Common myeloid progenitor, CD34-positive (primary cell): ENCODE measurements around the gene FAM227A. TPM values are rescaled to one million over a fixed set of nuclear protein-coding genes. Genes with fewer than 3 reads are reported as not detected.
A peak's percentile ranks its signal among the peaks of the same experiment; 100 is the strongest.

Experiments used
- CTCF ChIA-PET: fragments of 350-600 bp; sonication (Branson Sonifier 250); formaldehyde crosslinking; loops from one replicate; lab custom pipeline; 2021; ENCODE audit warnings: antibody characterized with exemption; lab: Charles Lee
- POLR2A ChIA-PET: fragments of 350-600 bp; sonication (Branson Sonifier 250); formaldehyde crosslinking; loops from one replicate; lab custom pipeline; 2021; ENCODE audit warnings: antibody characterized with exemption; lab: Charles Lee
- DNase-seq, 3 donors: peaks; one replicate each; pipeline versions ENCODE4 v3.0.0 to v3.0.0-alpha.2; 2013
- H3K27ac ChIP-seq, 2 experiments: 1 replicate in 1 of 2; 2 replicates in 1 of 2; pipeline ENCODE4 v1.7.0; 2013; ENCODE audit warnings: inconsistent platforms in 2 of 2, low read length in 2 of 2, mild to moderate bottlenecking in 2 of 2, low read depth in 1 of 2, moderate library complexity in 1 of 2; ENCODE audit not compliant: severe bottlenecking in 2 of 2, insufficient read depth in 1 of 2, poor library complexity in 1 of 2
- H3K27me3 ChIP-seq, 5 experiments: replicated peaks in 2 of 5; 1 replicate in 3 of 5; 2 replicates in 2 of 5; pipeline versions ENCODE4 v1.6.1 to v1.7.0; 2013; ENCODE audit warnings: low read length in 4 of 5, mild to moderate bottlenecking in 2 of 5, moderate library complexity in 2 of 5, inconsistent platforms in 1 of 5; ENCODE audit not compliant: insufficient read depth in 5 of 5, control insufficient read depth in 4 of 5
- H3K36me3 ChIP-seq, 4 experiments: 1 replicate in 2 of 4; 2 replicates in 2 of 4; pipeline versions ENCODE4 v1.6.1 to v1.7.0; 2013; ENCODE audit warnings: low read length in 3 of 4, control low read depth in 1 of 4, mild to moderate bottlenecking in 1 of 4; ENCODE audit not compliant: control insufficient read depth in 4 of 4, insufficient read depth in 4 of 4
- H3K4me1 ChIP-seq, 4 experiments: 1 replicate in 3 of 4; 2 replicates in 1 of 4; pipeline versions ENCODE4 v1.6.1 to v1.7.1; 2013; ENCODE audit warnings: low read length in 3 of 4, mild to moderate bottlenecking in 3 of 4, control low read depth in 1 of 4, inconsistent platforms in 1 of 4, moderate library complexity in 1 of 4; ENCODE audit not compliant: control insufficient read depth in 4 of 4, insufficient read depth in 4 of 4; ENCODE audit errors: control extremely low read depth in 1 of 4
- H3K4me3 ChIP-seq, 7 experiments: 1 replicate in 4 of 7; 2 replicates in 3 of 7; pipeline versions ENCODE4 v1.5.1 to v1.7.0; 2013; ENCODE audit warnings: mild to moderate bottlenecking in 7 of 7, low read length in 6 of 7, moderate library complexity in 6 of 7, inconsistent platforms in 2 of 7, low read depth in 2 of 7, control low read depth in 1 of 7; ENCODE audit not compliant: insufficient read depth in 4 of 7, control insufficient read depth in 1 of 7; ENCODE audit errors: extremely low read depth in 1 of 7
- H3K9me3 ChIP-seq, 5 experiments: 1 replicate in 4 of 5; 2 replicates in 1 of 5; pipeline versions ENCODE4 v1.6.1 to v1.7.1; 2013; ENCODE audit warnings: low read length in 4 of 5, mild to moderate bottlenecking in 2 of 5, inconsistent platforms in 1 of 5, low read depth in 1 of 5, moderate library complexity in 1 of 5; ENCODE audit not compliant: control insufficient read depth in 4 of 5, insufficient read depth in 2 of 5; ENCODE audit errors: control extremely low read depth in 1 of 5
- WGBS: methylation state at CpG from one replicate; pipeline ENCODE4 v1.1.5; 2013; ENCODE audit not compliant: insufficient coverage; 5-methylcytosine and 5-hydroxymethylcytosine counted together
- polyA plus RNA-seq: library from polyadenylated mRNA; unstranded; fragments of 120-200 nt; gene quantifications from one replicate; pipeline ENCODE4 v1.2.1, GENCODE V29; 2013

Gene FAM227A
- polyA plus RNA-seq = 2.0 TPM

DNA sequence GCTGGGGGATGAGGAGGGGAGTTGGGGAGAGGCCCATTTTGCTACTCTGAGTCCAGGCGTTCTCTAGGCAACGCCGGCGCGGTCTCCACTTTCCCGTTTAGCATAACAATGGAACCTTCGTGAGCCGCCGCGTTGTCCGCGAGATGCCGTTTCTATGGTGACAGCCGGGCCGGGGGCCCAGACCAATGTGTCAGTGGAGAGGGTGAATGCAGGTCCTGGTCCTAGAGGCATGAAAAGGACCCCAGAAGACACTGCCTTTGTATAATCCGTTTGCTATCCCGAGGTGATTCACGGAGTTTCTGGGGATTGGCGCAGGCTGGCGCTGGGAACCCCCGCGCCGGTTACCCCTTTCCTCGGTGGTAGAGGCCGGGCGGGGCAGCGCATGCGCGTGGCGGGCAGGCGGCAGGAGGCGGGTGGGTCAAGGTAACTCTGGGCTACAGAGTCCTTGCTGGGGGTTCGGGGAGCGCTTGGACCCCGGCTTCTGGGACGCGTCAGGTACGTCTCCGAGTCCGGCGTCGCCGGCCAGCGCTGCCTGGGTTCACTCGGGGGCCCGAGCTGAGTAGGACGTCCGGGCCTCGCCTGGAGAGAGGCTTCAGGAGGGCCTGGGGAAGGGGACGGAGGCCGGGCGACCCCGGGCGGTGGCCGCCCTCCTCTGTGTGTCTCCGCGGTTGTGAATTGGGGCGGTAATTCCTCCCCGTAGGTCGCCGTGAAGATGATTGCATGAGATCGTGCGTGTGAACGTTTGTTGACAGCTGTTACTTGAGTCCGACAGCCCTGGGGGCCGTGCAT, at the start of gene FAM227A, which contains the start of gene CBY1:
Gene FAM227A (minus strand): TSS at position 137 of the 789 bp plus-strand sequence. CDS start 6,224 bp downstream, outside the sequence.
Gene CBY1 (plus strand): TSS at position 383 of the 789 bp plus-strand sequence. CDS start 11,417 bp downstream, outside the sequence.
- Histone ChIP-seq H3K4me1 (peaks cover 4 to 14% (median 14%) of the 10 kb centered on the region in 4 experiments), H3K27me3 (no peaks in the 10 kb centered on the region), H3K4me3 (peak within 1 kb of the TSS; percentile 79 to 96 (median 87)), H3K9me3 (no peaks in the 10 kb centered on the region), H3K27ac (peak within 1 kb of the TSS; percentile 99 to 100), H3K36me3 (peaks cover 0 to 2% (median 0%) of the 10 kb centered on the region in 4 experiments)
- 0% methylated on average over 64 of the region's 66 CpGs for WGBS
- CTCF ChIA-PET = interaction anchor here (0.6 to 2.0 kb wide), 2 partner anchors 13 to 25 kb away, joined by 3 to 7 read pairs; partner anchors contain the start of gene TOMM22
- POLR2A ChIA-PET = no interaction called here
- peak; percentile 85 to 87 (median 86) for DNase-seq

- H3K27me3 ChIP-seq = no peaks in the 10 kb centered on the region
- H3K4me1 ChIP-seq = peaks cover 26 to 50% (median 42%) of the 10 kb centered on the region in 4 experiments
- ChIA-PET POLR2A (interaction anchor here (0.6 to 1.6 kb wide), 3 partner anchors 24 to 723 kb away, joined by 3 to 5 read pairs (median 3); partner anchors contain the start of gene TOMM22), CTCF (interaction anchor here (1.3 kb wide), 1 partner anchor 9 kb away, joined by 4 read pairs; no protein-coding TSS in a partner anchor)
- H3K9me3 ChIP-seq = no peaks in the 10 kb centered on the region
- H3K36me3 ChIP-seq = peaks cover 0 to 13% (median 5%) of the 10 kb centered on the region in 4 experiments
- 0% methylated on average over 50 of the region's 55 CpGs for WGBS
- H3K4me3 ChIP-seq = peak within 1 kb of the TSS; percentile 87 to 99 (median 89)
- DNase-seq = peak; percentile 100
- H3K27ac ChIP-seq = peak within 1 kb of the TSS; percentile 78 to 91
Measured at GRCh38 chr22:38705235-38706100, 49.3 kb upstream of the FAM227A start, which contains the start of gene GTPBP1. TSS of gene GTPBP1 (plus strand) at chr22:38705944. CDS start at chr22:38705956, 12 bp downstream.

DNA sequence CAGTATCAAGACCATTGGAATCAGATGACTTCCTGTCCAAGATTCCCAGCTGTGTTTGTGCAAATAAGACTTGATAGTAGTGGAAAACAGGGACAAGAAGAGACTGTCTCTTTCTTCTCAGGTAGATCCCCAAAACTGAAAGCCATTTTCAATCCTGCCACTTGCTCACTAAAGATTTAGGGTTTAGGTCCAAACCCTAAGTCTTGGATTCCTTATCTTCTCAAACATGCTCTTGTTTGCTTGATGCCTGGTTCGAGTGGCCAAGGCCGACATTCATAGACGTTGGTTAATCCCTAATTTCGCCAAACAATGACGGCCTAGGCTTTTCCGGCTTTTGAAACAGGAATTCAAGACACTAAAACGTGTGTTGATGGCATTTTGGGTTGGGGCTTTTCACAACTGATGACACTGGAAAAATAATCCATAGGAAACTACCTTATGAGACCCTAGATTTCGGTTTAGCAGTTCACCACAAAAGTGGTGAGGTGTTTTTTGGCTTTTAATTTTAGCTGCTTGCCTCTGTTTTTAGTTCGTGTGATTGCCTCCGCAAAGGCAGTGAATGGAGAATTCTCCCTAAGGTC, 48.6 kb upstream of the FAM227A start:
- ChIA-PET CTCF (no interaction called here), POLR2A (interaction anchor here (0.6 kb wide), 1 partner anchor 722 kb away, joined by 3 read pairs; no protein-coding TSS in a partner anchor)
- Histone ChIP-seq H3K4me3 (peak overlapping the region in 6 of 7 experiments; percentile 49 to 96 (median 67)), H3K27me3 (no peaks in the 10 kb centered on the region), H3K36me3 (peaks cover 0 to 6% (median 1%) of the 10 kb centered on the region in 4 experiments), H3K4me1 (peaks cover 29 to 52% (median 45%) of the 10 kb centered on the region in 4 experiments), H3K9me3 (no peaks in the 10 kb centered on the region), H3K27ac (peak overlapping the region; percentile 29 to 81)
- WGBS = 32% methylated on average over 9 of the region's 10 CpGs
- peak in 1 of 3 donors; percentile 13 for DNase-seq

DNA sequence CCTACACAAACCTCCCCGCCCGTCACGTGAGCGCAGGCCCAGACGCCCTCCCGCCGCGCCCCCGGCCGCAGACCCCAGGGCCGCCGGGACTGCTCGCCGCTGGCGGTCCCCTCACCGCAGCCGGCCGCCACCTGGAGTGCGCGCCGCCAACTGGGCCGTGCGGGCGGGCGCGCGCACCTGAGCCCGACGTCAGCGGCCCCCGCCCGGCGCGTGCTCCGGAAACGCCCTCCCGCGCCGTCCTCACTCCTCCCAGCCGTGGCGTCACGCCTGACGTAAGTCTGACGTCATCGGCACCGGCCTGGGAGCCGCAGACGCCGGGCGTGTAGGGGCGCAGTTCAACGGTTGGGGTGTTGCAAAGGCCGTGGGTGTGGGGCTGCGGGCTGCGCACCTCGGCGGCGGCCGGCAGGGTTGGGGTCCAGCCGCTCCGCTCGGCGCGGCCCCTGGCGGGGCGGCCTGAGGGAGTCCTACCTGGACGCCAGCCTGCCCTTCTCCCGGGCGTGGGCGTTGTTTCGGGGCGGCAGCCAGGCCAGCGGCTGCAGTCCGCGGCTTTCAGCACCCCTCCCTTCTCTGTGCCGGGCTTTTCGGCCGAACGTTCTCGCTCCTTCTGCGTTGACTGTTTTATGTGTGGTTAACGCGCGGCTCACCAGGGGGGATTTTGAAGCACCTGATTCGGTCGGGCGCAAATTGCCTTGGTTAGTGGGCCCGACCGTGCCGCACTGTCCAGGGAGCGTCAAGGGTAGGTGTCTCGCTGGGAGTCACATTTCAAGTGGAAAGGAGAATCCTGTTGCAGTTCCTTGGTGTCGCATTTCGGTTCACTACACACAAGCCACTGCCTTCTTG, 44.8 kb upstream of the FAM227A start, which contains the start of gene JOSD1:
Gene JOSD1 (minus strand): TSS at position 155 of the 840 bp plus-strand sequence. CDS start 956 bp downstream, outside the sequence.
- ChIA-PET POLR2A (interaction anchor here (0.6 kb wide), 1 partner anchor 27 kb away, joined by 3 read pairs; no protein-coding TSS in a partner anchor), CTCF (interaction anchor here (4.7 kb wide), 1 partner anchor 18 kb away, joined by 40 read pairs; the partner anchor contains the start of gene TOMM22)
- Histone ChIP-seq H3K27ac (peak within 1 kb of the TSS; percentile 86 to 94), H3K36me3 (no peaks in the 10 kb centered on the region), H3K9me3 (no peaks in the 10 kb centered on the region), H3K4me3 (peak within 1 kb of the TSS; percentile 56 to 91 (median 88)), H3K4me1 (peaks cover 16 to 56% (median 51%) of the 10 kb centered on the region in 4 experiments), H3K27me3 (no peaks in the 10 kb centered on the region)
- DNase-seq = peak; percentile 97 to 98 (median 98)
- WGBS = under 1% methylated on average over 71 of the region's 94 CpGs

DNA sequence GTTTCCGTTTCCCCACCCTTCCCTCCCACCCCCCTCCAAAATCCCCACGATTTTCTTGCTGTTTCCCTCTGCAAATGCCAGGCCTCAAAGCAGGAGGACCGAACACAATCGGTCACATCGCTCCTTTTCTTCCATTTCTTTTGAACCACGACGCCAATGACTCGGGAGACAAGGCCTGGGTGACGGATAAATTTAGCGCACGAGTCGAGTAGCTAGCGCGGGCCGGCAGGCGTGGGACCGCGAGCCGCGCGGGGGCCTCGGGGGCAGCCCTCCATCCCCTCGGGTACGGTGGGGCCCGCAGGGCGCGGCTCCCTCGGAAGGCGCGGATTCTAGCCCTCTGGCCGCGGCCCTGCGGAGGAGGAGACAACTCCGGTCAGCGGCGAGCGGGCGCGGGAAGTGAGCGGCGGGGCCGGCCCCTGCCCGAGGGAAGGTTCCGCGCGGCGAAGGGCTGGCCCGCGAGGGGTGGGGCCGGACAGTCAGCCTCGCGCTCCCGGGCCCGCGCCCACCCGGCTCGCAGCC, 44.1 kb upstream of the FAM227A start:
- no peaks in the 10 kb centered on the region for H3K27me3 ChIP-seq
- 0% methylated on average over 51 of the region's 57 CpGs for WGBS
- H3K4me3 ChIP-seq = peak overlapping the region; percentile 56 to 91 (median 88)
- no peaks in the 10 kb centered on the region for H3K36me3 ChIP-seq
- peak overlapping the region; percentile 86 to 94 for H3K27ac ChIP-seq
- H3K4me1 ChIP-seq = peaks cover 16 to 56% (median 51%) of the 10 kb centered on the region in 4 experiments
- peak in 2 of 3 donors; percentile 55 to 67 for DNase-seq
- H3K9me3 ChIP-seq = no peaks in the 10 kb centered on the region
- CTCF ChIA-PET = interaction anchor here (1.7 to 4.7 kb wide), 2 partner anchors 11 to 17 kb away, joined by 5 to 40 read pairs; partner anchors contain the start of gene TOMM22
- POLR2A ChIA-PET = interaction anchor here (0.6 to 1.2 kb wide), 2 partner anchors 17 to 28 kb away, joined by 3 to 6 read pairs; no protein-coding TSS in a partner anchor
